ENCODE data around the gene POR. TPM values are rescaled to one million over a fixed set of nuclear protein-coding genes. Genes with fewer than 3 reads are reported as not detected.
"Not testable (repeated sequence)": the region's sequence is repeated elsewhere in the genome, so short reads cannot be mapped to it uniquely, and the experiment has no call there.

The POR gene
- total and polyA plus RNA-seq, 7 experiments from 2014 or later: 41.6 to 72.3 (median 69.2) TPM

- Mint-ChIP-seq H3K27ac (no peak overlapping the region), H3K4me1 (peaks cover 0 to 25% (median 19%) of the 10 kb centered on the region in 7 donors), H3K27me3 (no peaks in the 10 kb centered on the region), H3K4me3 (no peak overlapping the region), H3K36me3 (peaks cover 0 to 29% (median 6%) of the 10 kb centered on the region in 5 donors), H3K9me3 (no peaks in the 10 kb centered on the region)
- peaks cover 0 to 20% (median 0%) of the 10 kb centered on the region in 3 experiments for H3K36me3 ChIP-seq (ENCODE audit: control insufficient read depth in 2 of 3, insufficient read depth in 3 of 3, low read length in 3 of 3)
- ChIA-PET CTCF (interaction anchor here (1.5 kb wide), 1 partner anchor 22 kb away, joined by 7 read pairs; no protein-coding TSS in a partner anchor), POLR2A (interaction anchor here (1.6 kb wide), 1 partner anchor 84 kb away, joined by 4 read pairs; the partner anchor contains the start of gene POR)
- no peaks in the 10 kb centered on the region for H3K27me3 ChIP-seq (ENCODE audit: control insufficient read depth in 2 of 2, insufficient read depth in 2 of 2, low read length in 2 of 2)
- intact Hi-C loops (cut with micrococcal nuclease): no loop called here
- ATAC-seq (no peak), DNase-seq (no peak)
- no peaks in the 10 kb centered on the region for H3K9me3 ChIP-seq (ENCODE audit: control insufficient read depth in 2 of 3, low read length in 3 of 3)
- H3K4me1 ChIP-seq (ENCODE audit: control insufficient read depth in 2 of 2, insufficient read depth in 2 of 2, low read length in 2 of 2): peaks cover 6 to 10% of the 10 kb centered on the region in 2 donors
- no peak overlapping the region for H3K4me3 ChIP-seq (ENCODE audit: low read length)
- no peak overlapping the region for H3K27ac ChIP-seq (ENCODE audit: low read depth, low read length)
Observed at GRCh38 chr7:75998038-75998437, 83.1 kb downstream of the POR start.

GRCh38 chr7:76000566-76000965 is 85.6 kb downstream of the POR start:
- ChIA-PET CTCF (no interaction called here), POLR2A (no interaction called here)
- intact Hi-C loops (cut with micrococcal nuclease): no loop called here
- DNase-seq: no peak
- Mint-ChIP-seq H3K27ac (no peak overlapping the region), H3K36me3 (peaks cover 5 to 40% (median 13%) of the 10 kb centered on the region in 5 donors), H3K4me3 (no peak overlapping the region), H3K4me1 (peaks cover 0 to 21% (median 14%) of the 10 kb centered on the region in 7 donors), H3K27me3 (no peaks in the 10 kb centered on the region), H3K9me3 (no peaks in the 10 kb centered on the region)
- Histone ChIP-seq H3K27ac (ENCODE audit: low read depth, low read length) (no peak overlapping the region), H3K9me3 (ENCODE audit: control insufficient read depth in 2 of 3, low read length in 3 of 3) (no peaks in the 10 kb centered on the region), H3K4me1 (ENCODE audit: control insufficient read depth in 2 of 2, insufficient read depth in 2 of 2, low read length in 2 of 2) (no peaks in the 10 kb centered on the region), H3K36me3 (ENCODE audit: control insufficient read depth in 2 of 3, insufficient read depth in 3 of 3, low read length in 3 of 3) (peaks cover 0 to 31% (median 4%) of the 10 kb centered on the region in 3 experiments), H3K4me3 (ENCODE audit: low read length) (no peak overlapping the region), H3K27me3 (ENCODE audit: control insufficient read depth in 2 of 2, insufficient read depth in 2 of 2, low read length in 2 of 2) (no peaks in the 10 kb centered on the region)
- ATAC-seq: no peak

- H3K27me3 Mint-ChIP-seq: no peaks in the 10 kb centered on the region
- peaks cover 0 to 7% (median 6%) of the 10 kb centered on the region in 7 donors for H3K4me1 Mint-ChIP-seq
- intact Hi-C loops (cut with micrococcal nuclease): no loop called here
- ATAC-seq (no peak), DNase-seq (no peak)
- H3K4me3 Mint-ChIP-seq: no peak overlapping the region
- H3K4me1 ChIP-seq (ENCODE audit: control insufficient read depth in 2 of 2, insufficient read depth in 2 of 2, low read length in 2 of 2): no peaks in the 10 kb centered on the region
- no peak overlapping the region for H3K27ac Mint-ChIP-seq
- no peaks in the 10 kb centered on the region for H3K9me3 ChIP-seq (ENCODE audit: control insufficient read depth in 2 of 3, low read length in 3 of 3)
- peaks cover 0 to 27% (median 4%) of the 10 kb centered on the region in 3 experiments for H3K36me3 ChIP-seq (ENCODE audit: control insufficient read depth in 2 of 3, insufficient read depth in 3 of 3, low read length in 3 of 3)
- ChIA-PET CTCF (interaction anchor here (1.1 to 1.6 kb wide), 3 partner anchors 8 to 18 kb away, joined by 3 to 4 read pairs (median 4); no protein-coding TSS in a partner anchor), POLR2A (interaction anchor here (0.6 kb wide), 1 partner anchor 125 kb away, joined by 3 read pairs; no protein-coding TSS in a partner anchor)
- no peak overlapping the region for H3K4me3 ChIP-seq (ENCODE audit: low read length)
- H3K9me3 Mint-ChIP-seq: no peaks in the 10 kb centered on the region
- H3K27ac ChIP-seq (ENCODE audit: low read depth, low read length): no peak overlapping the region
- peaks cover 5 to 33% (median 14%) of the 10 kb centered on the region in 5 donors for H3K36me3 Mint-ChIP-seq
- H3K27me3 ChIP-seq (ENCODE audit: control insufficient read depth in 2 of 2, insufficient read depth in 2 of 2, low read length in 2 of 2): no peaks in the 10 kb centered on the region
Observed at GRCh38 chr7:76002139-76002538, 87.2 kb downstream of the POR start.

GRCh38 chr7:76002822-76003221 is 87.9 kb downstream of the POR start:
- POLR2A ChIA-PET: interaction anchor here (0.5 to 1.2 kb wide), 3 partner anchors 9 to 126 kb away, joined by 3 to 4 read pairs (median 3); no protein-coding TSS in a partner anchor
- CTCF ChIA-PET: interaction anchor here (1.3 to 1.6 kb wide), 2 partner anchors 8 to 17 kb away, joined by 3 to 4 read pairs; no protein-coding TSS in a partner anchor
- no peak overlapping the region for H3K27ac Mint-ChIP-seq
- DNase-seq (no peak), ATAC-seq (no peak)
- no peak overlapping the region for H3K4me3 ChIP-seq (ENCODE audit: low read length)
- no peaks in the 10 kb centered on the region for H3K4me1 ChIP-seq (ENCODE audit: control insufficient read depth in 2 of 2, insufficient read depth in 2 of 2, low read length in 2 of 2)
- no peaks in the 10 kb centered on the region for H3K27me3 Mint-ChIP-seq
- H3K36me3 Mint-ChIP-seq: peaks cover 5 to 30% (median 14%) of the 10 kb centered on the region in 5 donors
- H3K4me1 Mint-ChIP-seq: no peaks in the 10 kb centered on the region
- H3K27ac ChIP-seq (ENCODE audit: low read depth, low read length): no peak overlapping the region
- peaks cover 0 to 27% (median 4%) of the 10 kb centered on the region in 3 experiments for H3K36me3 ChIP-seq (ENCODE audit: control insufficient read depth in 2 of 3, insufficient read depth in 3 of 3, low read length in 3 of 3)
- no peaks in the 10 kb centered on the region for H3K9me3 ChIP-seq (ENCODE audit: control insufficient read depth in 2 of 3, low read length in 3 of 3)
- intact Hi-C loops (cut with micrococcal nuclease): no loop called here
- no peak overlapping the region for H3K4me3 Mint-ChIP-seq
- no peaks in the 10 kb centered on the region for H3K9me3 Mint-ChIP-seq
- H3K27me3 ChIP-seq (ENCODE audit: control insufficient read depth in 2 of 2, insufficient read depth in 2 of 2, low read length in 2 of 2): no peaks in the 10 kb centered on the region

GRCh38 chr7:76003351-76003750 is 88.4 kb downstream of the POR start:
- Histone ChIP-seq H3K27ac (ENCODE audit: low read depth, low read length) (no peak overlapping the region), H3K4me3 (ENCODE audit: low read length) (no peak overlapping the region), H3K36me3 (ENCODE audit: control insufficient read depth in 2 of 3, insufficient read depth in 3 of 3, low read length in 3 of 3) (peaks cover 0 to 27% (median 4%) of the 10 kb centered on the region in 3 experiments), H3K9me3 (ENCODE audit: control insufficient read depth in 2 of 3, low read length in 3 of 3) (no peaks in the 10 kb centered on the region), H3K4me1 (ENCODE audit: control insufficient read depth in 2 of 2, insufficient read depth in 2 of 2, low read length in 2 of 2) (peaks cover 3 to 4% of the 10 kb centered on the region in 2 donors), H3K27me3 (ENCODE audit: control insufficient read depth in 2 of 2, insufficient read depth in 2 of 2, low read length in 2 of 2) (no peaks in the 10 kb centered on the region)
- intact Hi-C loops (cut with micrococcal nuclease): no loop called here
- DNase-seq (no peak), ATAC-seq (no peak)
- Mint-ChIP-seq H3K4me3 (no peak overlapping the region), H3K27me3 (no peaks in the 10 kb centered on the region), H3K4me1 (peaks cover 2 to 4% (median 4%) of the 10 kb centered on the region in 7 donors), H3K36me3 (peaks cover 5 to 32% (median 14%) of the 10 kb centered on the region in 5 donors), H3K27ac (no peak overlapping the region), H3K9me3 (no peaks in the 10 kb centered on the region)
- ChIA-PET CTCF (interaction anchor here (1.6 kb wide), 1 partner anchor 17 kb away, joined by 4 read pairs; no protein-coding TSS in a partner anchor), POLR2A (interaction anchor here (0.5 to 1.2 kb wide), 2 partner anchors 10 to 127 kb away, joined by 3 to 4 read pairs; no protein-coding TSS in a partner anchor)

GRCh38 chr7:76005004-76005403 is 90.0 kb downstream of the POR start:
- H3K4me1 Mint-ChIP-seq: peaks cover 18 to 20% (median 20%) of the 10 kb centered on the region in 7 donors

More at GRCh38 chr7:76005004-76005403, 90.0 kb downstream of the POR start:
- Histone ChIP-seq H3K36me3 (ENCODE audit: control insufficient read depth in 2 of 3, insufficient read depth in 3 of 3, low read length in 3 of 3) (peaks cover 0 to 27% (median 4%) of the 10 kb centered on the region in 3 experiments), H3K4me1 (ENCODE audit: control insufficient read depth in 2 of 2, insufficient read depth in 2 of 2, low read length in 2 of 2) (peaks cover 15 to 20% of the 10 kb centered on the region in 2 donors)
- H3K27me3 Mint-ChIP-seq; DNase-seq; H3K9me3 ChIP-seq (ENCODE audit: control insufficient read depth in 2 of 3, low read length in 3 of 3); H3K27me3 ChIP-seq (ENCODE audit: control insufficient read depth in 2 of 2, insufficient read depth in 2 of 2, low read length in 2 of 2); H3K9me3 Mint-ChIP-seq; POLR2A ChIA-PET; H3K27ac ChIP-seq (ENCODE audit: low read depth, low read length); ATAC-seq; H3K4me3 Mint-ChIP-seq; CTCF ChIA-PET; H3K4me3 ChIP-seq (ENCODE audit: low read length): not testable (repeated sequence)
- intact Hi-C loops (cut with micrococcal nuclease): loop anchor here in 1 of 2 donors (5.0 kb wide), 1 partner anchor 128 kb away; the partner anchor contains the start of gene RHBDD2
- Mint-ChIP-seq H3K36me3 (peaks cover 5 to 27% (median 10%) of the 10 kb centered on the region in 5 donors), H3K27ac (peak overlapping the region in 1 of 9 donors; percentile 48)

Measured in naive thymus-derived CD4-positive, alpha-beta T cell (primary cell).